ENCODE data around the gene FBN2. TPM values are rescaled to one million over a fixed set of nuclear protein-coding genes. Genes with fewer than 3 reads are reported as not detected.

FBN2 gene
- total RNA-seq, 6 experiments from 2014 or later: 0.06 to 0.98 (median 0.45) TPM

DNA sequence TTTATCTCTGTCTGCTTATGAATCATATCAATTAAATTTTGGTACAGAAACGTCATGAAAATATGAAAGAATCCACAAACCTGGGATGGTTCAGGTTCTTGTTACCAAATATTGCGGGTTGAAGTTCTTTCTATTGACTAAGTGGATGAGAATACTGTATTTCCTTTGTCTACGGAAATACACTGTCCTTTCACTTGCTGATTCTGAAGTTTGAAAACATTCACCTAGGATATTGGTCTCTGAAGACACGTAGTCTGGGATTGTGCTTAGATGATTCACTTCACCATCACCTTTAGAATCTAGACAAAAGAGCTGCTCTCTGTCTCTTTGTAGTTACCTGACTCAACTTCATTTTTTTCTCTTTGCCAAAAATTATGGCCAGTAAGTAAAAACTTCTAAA is 222.4 kb downstream of the FBN2 start:
- H3K4me3 ChIP-seq: no peak overlapping the region
- H3K4me1 ChIP-seq: no peaks in the 10 kb centered on the region
- no peaks in the 10 kb centered on the region for H3K27me3 ChIP-seq
- TF ChIP-seq POLR2A (IDR thresholded peaks at IDR 0.05): no peak
- TF ChIP-seq, protein P1, sequence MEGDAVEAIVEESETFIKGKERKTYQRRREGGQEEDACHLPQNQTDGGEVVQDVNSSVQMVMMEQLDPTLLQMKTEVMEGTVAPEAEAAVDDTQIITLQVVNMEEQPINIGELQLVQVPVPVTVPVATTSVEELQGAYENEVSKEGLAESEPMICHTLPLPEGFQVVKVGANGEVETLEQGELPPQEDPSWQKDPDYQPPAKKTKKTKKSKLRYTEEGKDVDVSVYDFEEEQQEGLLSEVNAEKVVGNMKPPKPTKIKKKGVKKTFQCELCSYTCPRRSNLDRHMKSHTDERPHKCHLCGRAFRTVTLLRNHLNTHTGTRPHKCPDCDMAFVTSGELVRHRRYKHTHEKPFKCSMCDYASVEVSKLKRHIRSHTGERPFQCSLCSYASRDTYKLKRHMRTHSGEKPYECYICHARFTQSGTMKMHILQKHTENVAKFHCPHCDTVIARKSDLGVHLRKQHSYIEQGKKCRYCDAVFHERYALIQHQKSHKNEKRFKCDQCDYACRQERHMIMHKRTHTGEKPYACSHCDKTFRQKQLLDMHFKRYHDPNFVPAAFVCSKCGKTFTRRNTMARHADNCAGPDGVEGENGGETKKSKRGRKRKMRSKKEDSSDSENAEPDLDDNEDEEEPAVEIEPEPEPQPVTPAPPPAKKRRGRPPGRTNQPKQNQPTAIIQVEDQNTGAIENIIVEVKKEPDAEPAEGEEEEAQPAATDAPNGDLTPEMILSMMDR (IDR thresholded peaks at IDR 0.05): no peak
- H3K27ac ChIP-seq: no peak overlapping the region
- no peaks in the 10 kb centered on the region for H3K9me3 ChIP-seq
- 55% methylated on average over 4 of the region's 4 CpGs for WGBS (ENCODE audit: insufficient coverage, low coverage, low lambda C conversion rate, missing lambda C conversion rate)
- H3K36me3 ChIP-seq: no peaks in the 10 kb centered on the region
- intact Hi-C loops (cut with DNase I): no loop called here
- ATAC-seq (no peak), DNase-seq (no peak)

DNA sequence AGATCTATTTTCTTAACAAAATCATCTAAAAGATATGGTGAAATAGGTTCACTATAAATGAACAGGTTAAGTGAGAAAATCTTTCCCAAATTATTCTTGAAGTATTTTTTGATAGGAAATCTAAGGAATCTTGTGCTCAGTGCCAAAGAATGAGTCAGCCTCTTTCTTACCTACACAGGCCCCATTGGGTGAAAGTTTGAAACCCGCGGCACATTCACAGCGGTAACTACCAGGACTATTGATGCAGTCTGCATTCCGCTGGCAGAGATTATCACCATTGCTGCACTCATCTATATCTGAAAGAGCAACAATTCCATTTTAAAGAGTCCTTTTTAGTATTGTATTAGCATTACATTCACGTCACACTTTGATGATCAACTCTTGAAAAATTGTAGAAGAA is 232.7 kb downstream of the FBN2 start:
- Histone ChIP-seq H3K4me3 (no peak overlapping the region), H3K4me1 (no peaks in the 10 kb centered on the region), H3K27me3 (no peaks in the 10 kb centered on the region), H3K9me3 (no peaks in the 10 kb centered on the region), H3K36me3 (no peaks in the 10 kb centered on the region), H3K27ac (no peak overlapping the region)
- ATAC-seq (no peak), DNase-seq (no peak)
- intact Hi-C loops (cut with DNase I): no loop called here
- WGBS (ENCODE audit: insufficient coverage, low coverage, low lambda C conversion rate, missing lambda C conversion rate): 70% methylated on average over 5 of the region's 5 CpGs
- TF ChIP-seq POLR2A (IDR thresholded peaks at IDR 0.05): no peak
- TF ChIP-seq, protein P1 (IDR thresholded peaks at IDR 0.05): no peak

DNA sequence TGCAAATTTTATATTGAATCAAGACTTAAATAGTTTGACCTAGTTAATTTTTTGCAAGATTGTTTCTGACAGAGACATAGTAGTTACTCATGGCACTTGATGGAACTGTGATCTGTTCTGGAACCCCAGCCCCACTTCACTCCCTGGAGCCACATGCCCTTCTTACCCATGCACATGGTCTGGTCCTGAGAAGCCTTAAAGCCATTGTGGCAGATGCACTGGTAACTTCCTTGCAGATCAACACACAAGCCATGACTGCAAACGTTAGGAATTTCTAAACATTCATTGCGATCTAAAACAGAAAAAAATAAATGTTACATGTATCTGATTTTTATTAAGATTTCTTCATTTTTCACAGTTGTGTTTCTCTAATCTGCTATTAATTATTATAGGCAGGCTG is 233.3 kb downstream of the FBN2 start:
- intact Hi-C loops (cut with DNase I): no loop called here
- no peak for ATAC-seq
- Histone ChIP-seq H3K36me3 (no peaks in the 10 kb centered on the region), H3K27ac (no peak overlapping the region), H3K4me1 (no peaks in the 10 kb centered on the region), H3K9me3 (no peaks in the 10 kb centered on the region), H3K4me3 (no peak overlapping the region), H3K27me3 (no peaks in the 10 kb centered on the region)
- DNase-seq: no peak
- 54% methylated on average over 2 of the region's 2 CpGs for WGBS (ENCODE audit: insufficient coverage, low coverage, low lambda C conversion rate, missing lambda C conversion rate)
- no peak for TF ChIP-seq POLR2A (IDR thresholded peaks at IDR 0.05)
- TF ChIP-seq, protein P1 (IDR thresholded peaks at IDR 0.05): no peak

DNA sequence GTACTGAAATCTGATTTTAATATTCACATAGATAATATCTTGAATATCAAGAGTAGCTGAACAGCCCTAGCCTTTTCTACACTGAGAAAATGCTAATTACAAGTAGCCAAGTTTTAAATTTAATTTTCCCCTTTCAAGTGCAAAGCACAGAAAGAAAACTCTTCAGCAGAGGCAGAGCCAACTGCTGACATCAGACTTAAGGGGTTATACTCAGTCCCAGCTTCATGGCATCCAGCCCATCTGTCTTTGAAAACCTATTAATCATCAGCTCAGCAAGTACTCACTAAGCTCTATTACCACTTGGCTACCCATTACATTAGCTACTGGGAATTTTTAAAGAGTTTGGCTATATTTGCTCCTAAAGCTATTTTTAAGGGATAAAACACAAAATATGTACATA is 234.0 kb downstream of the FBN2 start:
- Histone ChIP-seq H3K4me1 (no peaks in the 10 kb centered on the region), H3K36me3 (no peaks in the 10 kb centered on the region), H3K9me3 (no peaks in the 10 kb centered on the region), H3K27ac (no peak overlapping the region), H3K4me3 (no peak overlapping the region), H3K27me3 (no peaks in the 10 kb centered on the region)
- ATAC-seq (no peak), DNase-seq (no peak)
- intact Hi-C loops (cut with DNase I): no loop called here
- TF ChIP-seq POLR2A (IDR thresholded peaks at IDR 0.05): no peak
- TF ChIP-seq, protein P1 (IDR thresholded peaks at IDR 0.05): no peak

DNA sequence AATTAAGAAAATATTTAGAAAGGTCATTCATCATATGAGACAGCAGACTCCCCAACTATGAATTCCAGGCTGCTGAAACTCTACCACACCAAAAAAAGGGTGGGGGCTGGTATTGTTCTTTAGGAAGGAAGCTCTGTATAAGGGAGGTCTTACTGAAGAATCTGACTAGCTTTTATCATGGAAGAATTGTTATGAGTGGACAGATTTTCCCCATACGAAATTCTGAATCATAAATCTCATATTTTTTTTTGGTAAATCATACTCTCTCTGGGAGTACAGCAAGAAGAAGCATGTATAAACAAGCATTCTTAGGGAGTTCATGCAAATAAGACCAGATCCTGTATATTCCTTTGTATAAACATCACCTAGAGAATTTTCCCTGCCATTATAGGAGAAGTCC is 234.5 kb downstream of the FBN2 start:
- ATAC-seq (no peak), DNase-seq (no peak)
- Histone ChIP-seq H3K36me3 (no peaks in the 10 kb centered on the region), H3K27me3 (no peaks in the 10 kb centered on the region), H3K4me1 (no peaks in the 10 kb centered on the region), H3K9me3 (no peaks in the 10 kb centered on the region), H3K4me3 (no peak overlapping the region), H3K27ac (no peak overlapping the region)
- 16% methylated on average over 1 of the region's 1 CpG for WGBS (ENCODE audit: insufficient coverage, low coverage, low lambda C conversion rate, missing lambda C conversion rate)
- intact Hi-C loops (cut with DNase I): no loop called here
- TF ChIP-seq POLR2A (IDR thresholded peaks at IDR 0.05): no peak
- TF ChIP-seq, protein P1 (IDR thresholded peaks at IDR 0.05): no peak
